BE2C (cell line): ENCODE measurements around the gene SDR42E2.

Experiments used
- DNase-seq: peaks from one replicate; pipeline ENCODE4 v3.0.0-alpha.2; 2020
- H3K27me3 ChIP-seq: fragments of 250-450 bp; sonication (Bioruptor Pico); 2 replicates; pipeline ENCODE4 v1.5.1; 2020; ENCODE audit warnings: mild to moderate bottlenecking
- H3K36me3 ChIP-seq: fragments of 250-450 bp; sonication (Bioruptor Pico); 2 replicates; pipeline ENCODE4 v1.5.1; 2020; ENCODE audit warnings: mild to moderate bottlenecking
- H3K4me1 ChIP-seq: fragments of 250-450 bp; sonication (Bioruptor Pico); 2 replicates; pipeline ENCODE4 v1.5.1; 2020
- H3K4me3 ChIP-seq: 2 replicates; pipeline ENCODE4 v1.5.1; 2011; ENCODE audit warnings: low read depth, low read length
- H3K9me3 ChIP-seq: fragments of 250-450 bp; sonication (Bioruptor Pico); 2 replicates; pipeline ENCODE4 v1.5.1; 2020
- CTCF ChIP-seq: IDR thresholded peaks from 2 replicates; pipeline ENCODE4 v1.5.1; 2012; ENCODE audit warnings: mild to moderate bottlenecking, low read depth, low read length

Gene SDR42E2

GRCh38 chr16:22181426-22181825 is 19.1 kb downstream of the SDR42E2 start:
- H3K27me3 ChIP-seq: peaks cover 9% of the 10 kb centered on the region; the same call in 1 of the 2 replicates
- TF ChIP-seq CTCF: no peak
- no peaks in the 10 kb centered on the region for H3K36me3 ChIP-seq
- DNase-seq: no peak
- H3K9me3 ChIP-seq: no peaks in the 10 kb centered on the region
- no peak overlapping the region for H3K4me3 ChIP-seq
- no peaks in the 10 kb centered on the region for H3K4me1 ChIP-seq

- Histone ChIP-seq H3K9me3 (no peaks in the 10 kb centered on the region), H3K36me3 (no peaks in the 10 kb centered on the region), H3K4me3 (no peak overlapping the region), H3K4me1 (no peaks in the 10 kb centered on the region), H3K27me3 (peaks cover 9% of the 10 kb centered on the region; the same call in 1 of the 2 replicates)
- no peak for TF ChIP-seq CTCF
- DNase-seq: no peak
Measured at GRCh38 chr16:22181843-22182242, 19.5 kb downstream of the SDR42E2 start.

GRCh38 chr16:22183335-22183734 is 21.0 kb downstream of the SDR42E2 start:
- H3K4me1 ChIP-seq: no peaks in the 10 kb centered on the region
- peaks cover 9% of the 10 kb centered on the region; the same call in 1 of the 2 replicates for H3K27me3 ChIP-seq
- TF ChIP-seq CTCF: no peak
- DNase-seq: no peak
- H3K4me3 ChIP-seq: no peak overlapping the region
- no peaks in the 10 kb centered on the region for H3K9me3 ChIP-seq
- no peaks in the 10 kb centered on the region for H3K36me3 ChIP-seq

GRCh38 chr16:22183901-22184614 is 21.8 kb downstream of the SDR42E2 start:
- no peaks in the 10 kb centered on the region for H3K36me3 ChIP-seq
- DNase-seq: peak; percentile 44
- H3K4me1 ChIP-seq: peaks cover 4% of the 10 kb centered on the region
- no peak overlapping the region for H3K4me3 ChIP-seq
- H3K27me3 ChIP-seq: peaks cover 9% of the 10 kb centered on the region; the same call in 1 of the 2 replicates
- no peaks in the 10 kb centered on the region for H3K9me3 ChIP-seq
- TF ChIP-seq CTCF: peak; percentile 59

GRCh38 chr16:22184615-22184968 is 22.3 kb downstream of the SDR42E2 start:
- Histone ChIP-seq H3K27me3 (peaks cover 9% of the 10 kb centered on the region; the same call in 1 of the 2 replicates), H3K9me3 (no peaks in the 10 kb centered on the region), H3K4me3 (no peak overlapping the region), H3K4me1 (peaks cover 8% of the 10 kb centered on the region), H3K36me3 (no peaks in the 10 kb centered on the region)
- no peak for DNase-seq
- no peak for TF ChIP-seq CTCF

- H3K4me3 ChIP-seq: no peak overlapping the region
- no peaks in the 10 kb centered on the region for H3K9me3 ChIP-seq
- H3K4me1 ChIP-seq: peaks cover 10% of the 10 kb centered on the region
- H3K27me3 ChIP-seq: no peaks in the 10 kb centered on the region; the same call in 1 of the 2 replicates
- H3K36me3 ChIP-seq: no peaks in the 10 kb centered on the region
- no peak for DNase-seq
- TF ChIP-seq CTCF: peak; percentile 44
Measured at GRCh38 chr16:22186517-22186916, 24.2 kb downstream of the SDR42E2 start.
